GM21360 (cell line): ENCODE results near the gene CDC6.
A peak's percentile ranks its signal among the peaks of the same experiment; 100 is the strongest.

ENCODE experiments used
- ATAC-seq: cut with Tn5 transposase; IDR thresholded peaks from one replicate; pipeline ENCODE4 v1.9.1; 2021; ENCODE audit warnings: mild to moderate bottlenecking, moderate library complexity; ENCODE audit not compliant: unreplicated experiment

The CDC6 gene

DNA sequence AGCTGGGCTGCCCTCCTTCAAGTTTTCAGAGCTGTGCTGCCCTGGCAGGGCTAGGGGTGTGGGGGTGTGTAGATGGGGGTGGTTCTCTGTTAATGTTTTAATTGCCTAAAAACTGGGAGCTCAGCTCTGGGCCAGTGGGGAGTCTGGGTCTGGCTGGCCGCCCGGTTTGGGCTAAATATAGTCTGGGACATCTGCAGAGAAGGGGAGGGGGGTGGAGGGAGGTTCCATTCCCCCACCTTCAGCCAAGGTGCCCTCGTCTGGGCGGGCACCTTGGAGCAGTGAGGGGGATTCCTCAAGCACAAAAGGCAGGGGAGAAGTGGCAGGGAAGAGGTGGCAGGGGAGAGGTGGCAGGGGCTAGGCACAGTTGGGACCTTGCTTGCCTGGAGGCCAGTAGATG lies 34.3 kb downstream of the CDC6 start:
- ATAC-seq: no peak

DNA sequence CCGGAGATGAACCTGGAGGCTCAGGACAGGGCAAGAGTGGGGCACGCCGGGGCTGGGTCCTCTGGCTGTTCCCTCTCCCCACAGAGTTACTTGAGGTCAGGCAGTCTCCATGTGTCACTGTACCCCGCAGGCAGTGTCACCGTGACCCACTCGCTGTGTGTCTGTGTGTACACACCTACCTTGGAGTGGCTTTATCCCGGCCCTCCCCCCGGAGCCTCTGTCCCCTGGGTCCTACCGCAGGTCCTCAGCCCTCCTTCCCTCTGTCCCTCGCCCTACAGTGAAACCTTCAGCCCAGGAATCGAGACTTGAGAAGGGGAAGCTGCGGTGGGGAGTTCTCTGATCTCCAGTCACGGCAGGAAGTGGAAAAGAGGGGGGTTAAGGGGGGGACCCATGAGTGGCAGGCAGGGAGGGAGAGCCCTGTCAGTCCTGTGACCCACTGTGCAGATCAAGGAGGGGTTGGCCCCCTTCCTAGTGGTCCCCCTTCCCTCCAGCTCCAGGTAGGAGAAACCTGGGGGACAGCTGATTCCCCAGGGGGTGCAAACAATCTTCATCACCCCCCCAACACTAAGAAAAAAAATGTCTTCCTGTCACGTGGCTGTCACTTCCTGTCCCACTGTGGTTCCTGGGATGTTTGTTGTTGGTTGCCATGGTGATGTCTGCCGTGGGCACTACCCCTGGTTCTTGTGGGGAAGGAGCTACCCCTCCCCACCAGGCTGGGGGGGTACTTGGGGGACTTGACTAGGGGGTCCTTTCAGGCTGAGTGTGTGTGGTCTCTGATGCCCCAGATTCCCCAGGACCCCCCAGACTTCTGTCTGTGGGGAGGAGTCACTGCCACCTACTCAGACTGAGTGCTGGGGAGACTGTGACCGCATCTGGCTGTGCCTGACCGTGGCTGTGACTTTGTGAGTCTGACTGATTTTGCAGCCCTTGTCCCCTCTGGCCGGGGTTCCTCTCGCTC lies 35.0 kb downstream of the CDC6 start:
- ATAC-seq: peak; percentile 26

DNA sequence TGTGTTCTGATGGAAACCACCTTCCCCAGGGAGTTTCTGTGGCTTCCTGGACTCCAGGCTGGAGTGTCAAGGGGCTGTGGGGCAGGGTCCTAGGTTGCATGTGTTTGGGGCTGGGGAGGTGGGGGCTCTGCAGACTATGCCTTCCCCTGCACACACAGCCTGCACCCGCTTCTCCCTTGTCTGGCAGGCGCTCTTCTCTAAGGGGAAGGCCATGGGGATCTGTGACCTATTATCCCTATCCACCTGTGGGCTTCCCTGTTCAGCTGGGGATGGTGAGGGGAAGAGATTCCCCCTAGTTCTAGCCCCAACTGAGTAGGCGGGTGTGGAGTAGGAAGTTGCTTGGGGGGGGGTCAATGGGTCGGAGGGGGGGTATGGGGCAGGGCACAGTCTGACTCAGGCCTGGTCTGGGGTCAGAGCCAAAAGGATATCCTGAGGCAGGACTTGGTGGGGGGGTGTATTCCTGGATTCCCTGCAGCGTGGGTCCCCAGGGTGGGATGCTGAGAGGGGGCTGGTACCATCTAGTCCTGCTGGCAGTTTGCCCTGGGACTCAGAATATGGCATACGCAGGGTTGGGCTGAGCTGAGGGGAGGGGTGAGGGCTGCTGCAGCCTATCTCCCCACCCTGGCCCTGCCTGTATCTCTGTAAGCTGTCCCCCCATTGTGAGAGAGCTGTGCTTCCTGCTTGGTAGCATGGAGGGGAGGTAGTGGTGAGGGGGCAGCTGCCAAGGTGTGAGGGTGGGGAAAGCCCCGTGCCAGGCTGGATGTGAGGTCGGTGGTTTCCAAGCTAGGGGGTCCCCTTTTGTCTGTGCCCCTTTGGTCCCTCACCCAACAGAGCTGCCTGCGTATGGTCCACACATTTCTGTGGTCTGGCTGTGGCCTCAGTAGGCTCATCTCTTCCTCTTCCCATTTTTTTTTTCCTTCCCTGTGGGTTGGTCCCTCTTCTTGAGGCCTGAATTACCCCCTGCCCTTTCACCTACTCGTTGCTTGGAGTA lies 36.0 kb downstream of the CDC6 start:
- ATAC-seq: no peak

DNA sequence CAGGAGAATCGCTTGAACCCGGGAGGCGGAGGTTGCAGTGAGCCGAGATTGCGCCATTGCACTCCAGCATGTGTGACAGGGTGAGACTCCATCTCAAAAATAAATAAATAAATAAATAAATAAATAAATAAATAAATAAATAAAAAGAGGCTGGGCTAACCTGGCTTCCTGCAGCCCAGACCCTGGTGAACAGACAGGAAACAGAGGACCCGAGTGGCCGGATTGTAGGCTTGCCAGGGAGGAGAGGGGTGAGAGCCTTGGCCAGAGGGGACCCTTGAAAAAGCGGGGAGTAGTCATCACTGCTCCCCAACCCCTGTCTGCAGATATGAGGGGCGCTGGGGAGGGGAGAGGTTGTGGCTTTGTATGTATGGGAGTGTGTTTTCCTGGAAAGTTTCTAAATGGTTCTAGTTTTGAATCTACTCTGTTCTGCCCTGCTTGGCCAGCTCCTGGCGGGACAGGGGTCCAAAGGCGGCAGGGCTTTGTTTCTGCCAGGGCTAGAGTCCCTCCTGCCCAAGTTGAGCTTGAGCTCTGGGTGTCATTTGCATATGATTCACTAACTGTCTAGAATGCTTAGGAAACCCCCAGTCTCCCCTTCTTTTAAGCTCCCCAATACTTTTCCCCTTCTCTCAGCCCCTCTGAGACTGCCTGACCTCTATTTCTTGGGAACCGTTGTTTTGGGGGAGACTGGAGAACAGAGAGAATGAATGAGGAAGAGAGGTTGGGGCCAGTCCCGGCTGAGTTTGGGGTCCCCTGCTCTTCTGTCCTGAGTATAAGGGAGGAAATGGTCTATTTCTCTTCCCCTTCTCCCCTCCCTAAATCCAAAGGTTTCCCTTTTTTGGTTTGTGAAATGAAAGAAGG lies 37.7 kb downstream of the CDC6 start:
- no peak for ATAC-seq

DNA sequence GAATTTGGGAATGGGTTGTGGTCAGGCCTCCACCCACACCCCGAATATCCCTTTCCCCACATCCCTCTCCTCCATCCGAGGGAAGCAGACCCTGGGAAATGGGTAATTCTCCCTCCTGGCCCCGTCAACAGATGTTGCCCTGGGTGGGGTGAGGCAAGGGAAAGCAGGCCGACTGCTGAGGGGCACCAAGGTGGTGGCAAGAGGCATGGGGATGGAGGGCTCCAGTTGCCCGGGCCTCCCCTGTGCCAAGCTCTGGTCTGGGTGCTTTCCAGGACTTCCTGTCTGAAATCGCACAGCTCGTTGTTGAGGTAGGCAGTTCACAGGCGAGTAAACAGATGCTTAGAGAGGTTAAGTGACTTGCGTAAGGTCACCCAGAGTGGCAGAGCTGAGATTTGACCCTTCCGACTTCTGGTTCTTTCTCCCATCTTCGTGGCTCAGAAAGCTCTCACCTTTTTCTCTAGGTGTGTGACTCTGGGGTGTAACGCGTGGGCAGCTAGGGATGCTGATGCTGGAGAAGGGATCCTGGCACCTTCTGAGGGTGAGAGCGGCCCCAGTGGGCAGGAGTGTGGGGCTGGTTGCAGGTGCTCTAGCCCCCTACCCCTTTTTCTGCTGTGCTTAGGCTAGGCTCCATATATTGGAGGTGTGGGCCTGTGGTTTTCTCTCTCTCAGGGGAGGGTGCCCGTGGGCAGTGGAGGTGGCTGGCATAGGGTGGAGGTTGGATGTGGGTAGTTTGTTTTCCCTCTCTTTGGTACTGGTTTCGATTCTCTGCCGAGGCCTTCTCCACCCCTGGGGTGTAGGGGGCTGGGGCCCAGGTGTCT lies 38.5 kb downstream of the CDC6 start:
- ATAC-seq: no peak

DNA sequence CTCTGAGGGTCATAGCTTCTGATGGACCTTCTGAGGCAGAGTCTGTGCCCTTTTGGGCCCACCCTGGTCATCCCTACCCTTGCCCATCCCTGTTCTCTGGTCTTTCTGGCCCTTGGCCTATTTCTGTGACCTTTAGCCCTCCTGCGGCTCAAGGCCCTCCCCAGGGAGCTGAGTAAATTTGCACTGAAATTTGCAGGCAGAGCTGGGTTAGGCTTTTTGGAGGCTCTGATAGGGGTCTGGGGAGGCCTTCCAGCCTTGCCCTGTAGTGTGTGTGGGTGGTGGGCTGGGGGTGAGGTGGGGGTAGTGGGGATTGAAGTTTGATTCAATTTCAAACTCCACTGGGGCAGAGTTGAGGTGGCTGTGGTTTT lies 39.1 kb downstream of the CDC6 start:
- no peak for ATAC-seq

DNA sequence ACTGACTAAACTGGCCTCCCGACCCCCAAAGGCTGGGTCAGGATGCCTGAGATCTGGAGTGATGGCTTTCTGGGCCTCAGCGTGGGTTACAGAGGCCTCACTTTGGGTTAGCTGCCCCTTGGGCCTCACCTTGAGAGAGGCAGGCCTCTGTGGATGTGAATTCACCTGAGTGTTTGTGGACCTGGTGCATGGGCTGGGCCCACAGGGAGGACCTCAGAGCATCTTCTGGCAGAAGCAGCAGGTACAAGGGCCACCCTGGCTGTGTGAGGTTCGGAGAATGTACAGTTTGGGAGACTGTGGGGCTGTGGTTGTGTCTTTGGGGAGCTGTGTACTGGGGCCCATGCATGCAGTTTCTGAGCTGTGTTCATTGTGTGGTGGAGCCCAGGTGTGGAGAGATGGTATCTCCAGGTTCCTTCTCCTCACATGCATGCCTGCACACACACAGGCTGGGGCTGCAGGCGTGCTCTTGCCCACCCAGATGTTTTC lies 39.6 kb downstream of the CDC6 start:
- no peak for ATAC-seq

DNA sequence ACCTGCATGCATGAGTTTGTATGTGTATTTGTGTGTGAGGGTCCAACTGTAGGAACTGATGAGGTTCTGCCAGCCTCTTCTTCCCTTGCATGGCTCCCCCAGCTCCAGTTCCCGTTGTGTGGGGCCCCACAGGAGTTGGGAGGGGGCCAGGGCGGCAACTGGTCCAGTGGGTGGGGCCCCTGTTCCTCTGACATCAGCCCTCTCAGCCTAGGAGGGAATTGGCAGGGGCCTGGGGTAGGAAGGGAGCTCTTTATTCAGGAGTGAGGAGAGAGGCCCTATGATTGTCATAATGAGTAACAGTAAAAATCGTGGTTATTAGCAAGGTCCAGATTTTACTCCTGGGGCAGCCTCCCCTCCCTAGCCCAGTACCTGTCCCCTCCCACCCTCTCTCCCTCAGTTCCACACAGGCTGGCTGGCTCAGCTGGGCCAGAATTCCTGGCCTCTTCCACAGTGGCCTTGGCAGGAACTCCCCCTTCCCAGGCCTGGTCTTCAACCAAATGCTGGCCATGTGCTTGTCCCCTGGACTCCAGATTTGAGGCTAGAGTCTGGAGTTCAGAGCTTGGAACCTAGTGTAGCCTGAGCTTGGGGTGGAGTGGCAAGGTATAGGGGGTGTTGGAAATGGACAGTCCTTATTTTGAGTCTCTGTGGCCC lies 40.2 kb downstream of the CDC6 start:
- no peak for ATAC-seq

DNA sequence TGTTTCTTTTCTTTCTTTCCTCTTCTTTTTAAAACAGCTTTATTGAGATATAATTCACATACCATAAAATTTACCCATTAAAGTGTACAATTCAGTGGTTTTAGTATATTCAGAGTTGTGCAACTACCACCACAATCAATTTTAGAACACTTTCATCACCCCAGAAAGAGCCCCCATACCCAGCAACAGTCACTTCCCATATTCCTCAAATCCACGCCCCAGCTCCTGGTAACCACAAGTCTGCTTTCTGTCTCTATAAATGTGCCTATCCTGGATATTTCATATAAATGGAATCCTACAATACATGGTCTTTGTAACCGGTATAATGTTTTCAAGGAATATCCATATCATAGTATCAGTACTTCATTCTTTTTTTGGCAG lies 40.7 kb downstream of the CDC6 start:
- no peak for ATAC-seq

DNA sequence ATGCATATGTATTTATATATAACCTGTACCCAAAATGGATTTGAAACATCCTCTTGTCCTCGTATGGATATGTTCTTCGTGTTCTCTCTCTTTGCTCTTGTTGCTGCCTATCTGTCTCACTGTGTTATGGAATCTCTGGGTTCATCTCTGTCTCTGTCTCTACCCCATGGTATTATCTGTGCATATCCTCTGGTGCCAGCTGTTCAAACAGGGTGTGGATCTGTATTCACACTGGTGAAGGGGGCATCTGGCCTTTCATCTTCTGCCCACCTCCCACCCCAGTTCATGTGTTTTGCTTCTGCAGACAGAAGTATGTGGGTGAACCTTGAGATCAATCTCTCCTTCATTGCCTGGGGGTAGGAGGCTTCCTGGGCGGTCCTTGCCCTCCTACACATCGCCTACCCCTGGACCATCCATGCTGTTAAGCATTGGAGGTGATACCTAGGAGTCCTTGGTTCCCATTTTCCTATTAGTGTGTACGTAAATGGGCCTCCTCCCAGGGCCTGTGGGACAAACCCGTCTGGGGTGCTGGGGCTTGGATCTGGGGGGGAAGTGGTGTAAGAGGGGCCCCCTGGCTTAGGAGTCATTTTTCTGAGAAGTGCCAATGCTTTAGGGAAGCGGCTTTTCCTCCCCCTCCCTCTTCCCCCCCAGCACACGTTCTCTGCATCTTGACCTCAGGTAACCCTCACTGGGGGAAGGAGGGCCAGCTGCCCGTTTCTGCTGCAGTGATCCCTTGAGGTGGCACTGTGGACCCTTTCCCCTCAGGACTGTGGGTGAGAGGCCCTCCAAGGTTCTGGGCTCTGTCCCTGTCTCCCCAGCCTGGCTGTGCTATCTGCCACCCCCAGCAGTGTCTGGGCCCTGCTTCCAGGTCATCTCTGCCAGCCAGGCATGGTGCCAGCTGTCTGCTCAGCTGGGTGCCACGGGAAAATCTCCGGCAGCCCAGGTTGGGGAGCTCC lies 42.4 kb downstream of the CDC6 start:
- no peak for ATAC-seq

DNA sequence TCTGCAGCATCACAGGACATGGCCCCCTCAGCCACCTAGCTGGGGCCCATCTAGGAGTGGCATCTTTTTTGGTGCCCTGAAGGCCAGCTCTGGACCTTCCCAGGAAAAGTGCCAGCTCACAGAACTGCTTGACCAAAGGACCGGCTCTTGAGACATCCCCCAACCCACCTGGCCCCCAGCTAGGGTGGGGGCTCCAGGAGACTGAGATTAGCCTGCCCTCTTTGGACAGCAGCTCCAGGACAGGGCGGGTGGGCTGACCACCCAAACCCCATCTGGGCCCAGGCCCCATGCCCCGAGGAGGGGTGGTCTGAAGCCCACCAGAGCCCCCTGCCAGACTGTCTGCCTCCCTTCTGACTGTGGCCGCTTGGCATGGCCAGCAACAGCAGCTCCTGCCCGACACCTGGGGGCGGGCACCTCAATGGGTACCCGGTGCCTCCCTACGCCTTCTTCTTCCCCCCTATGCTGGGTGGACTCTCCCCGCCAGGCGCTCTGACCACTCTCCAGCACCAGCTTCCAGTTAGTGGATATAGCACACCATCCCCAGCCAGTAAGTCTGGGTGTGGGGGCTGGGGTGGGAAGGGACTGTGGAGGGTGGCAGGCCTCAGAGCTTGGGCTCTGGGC lies 43.3 kb downstream of the CDC6 start:
- ATAC-seq: no peak

DNA sequence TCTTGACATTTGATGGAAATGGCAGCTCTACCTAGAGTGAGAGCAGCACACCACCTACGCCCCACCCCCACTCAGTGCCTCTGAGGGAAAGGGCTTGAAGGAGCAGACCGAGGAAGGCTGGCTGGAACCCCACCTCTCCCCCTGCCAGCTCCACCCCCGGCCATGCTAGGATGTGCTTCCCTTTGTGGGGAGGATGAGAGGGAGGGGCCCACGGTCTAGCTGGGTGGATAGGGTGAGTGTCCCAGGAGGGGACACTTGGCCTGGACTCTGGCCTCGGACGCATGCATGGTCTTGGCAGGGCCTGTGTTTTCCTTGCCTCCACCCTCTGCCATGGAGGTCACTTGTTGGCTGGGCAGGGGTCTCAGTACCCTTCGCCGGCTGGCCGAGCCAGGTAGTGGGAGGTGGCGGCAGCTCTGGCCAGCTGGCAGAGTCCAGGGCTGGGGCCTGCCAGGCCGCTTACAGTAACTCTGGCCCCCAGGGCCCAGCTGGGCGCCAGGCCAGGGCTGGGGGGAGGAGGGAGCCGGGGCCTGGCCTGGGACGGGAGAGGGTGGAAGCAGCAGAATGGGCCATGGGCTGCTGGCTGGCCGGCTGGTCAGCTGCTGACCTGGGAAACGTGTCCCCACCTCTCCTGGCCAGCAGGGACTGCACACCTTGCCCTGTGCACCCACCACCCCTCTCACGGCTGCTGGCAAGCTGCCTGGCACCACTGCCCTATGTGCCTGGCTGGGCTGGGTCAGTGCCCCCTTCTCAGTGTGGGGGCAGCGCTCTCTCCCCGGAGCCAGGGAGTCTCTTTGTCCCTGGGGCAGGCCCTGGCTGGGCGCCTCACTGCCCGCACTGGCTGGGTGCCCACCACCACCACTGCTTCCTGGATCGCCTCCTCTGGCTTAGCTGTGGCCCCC lies 44.3 kb downstream of the CDC6 start:
- no peak for ATAC-seq

DNA sequence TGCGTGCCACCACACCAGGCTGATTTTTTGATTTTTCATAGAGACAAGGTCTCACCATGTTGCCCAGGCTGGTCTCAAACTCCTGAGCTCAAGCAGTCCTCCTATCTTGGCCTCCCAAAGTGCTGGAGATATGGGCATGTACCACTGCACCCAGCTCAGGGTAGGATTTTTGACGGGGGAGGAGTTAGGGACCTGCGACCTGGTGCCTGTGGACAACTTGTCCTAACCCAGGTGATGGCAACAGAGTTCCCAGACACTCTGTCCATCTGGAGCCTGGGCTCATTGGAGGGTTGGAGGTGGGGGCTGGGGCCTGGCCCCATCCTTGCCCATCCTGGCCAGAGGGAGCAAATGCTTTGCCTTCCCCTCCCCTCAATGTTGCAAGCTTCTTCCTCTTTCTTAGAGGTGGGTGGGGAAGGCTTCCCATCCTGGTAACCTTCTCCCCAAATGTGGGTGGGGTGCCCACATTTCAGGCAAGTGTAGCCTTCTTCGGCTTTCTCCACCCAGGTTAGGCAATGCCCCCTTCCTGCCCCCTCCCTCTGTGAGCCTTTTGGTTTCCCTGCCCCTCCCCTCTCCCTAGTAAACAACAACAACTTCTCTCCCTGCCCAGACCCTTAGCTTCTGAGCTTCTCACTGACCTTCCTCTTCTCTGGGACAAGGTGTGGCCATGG lies 46.2 kb downstream of the CDC6 start:
- ATAC-seq: no peak

DNA sequence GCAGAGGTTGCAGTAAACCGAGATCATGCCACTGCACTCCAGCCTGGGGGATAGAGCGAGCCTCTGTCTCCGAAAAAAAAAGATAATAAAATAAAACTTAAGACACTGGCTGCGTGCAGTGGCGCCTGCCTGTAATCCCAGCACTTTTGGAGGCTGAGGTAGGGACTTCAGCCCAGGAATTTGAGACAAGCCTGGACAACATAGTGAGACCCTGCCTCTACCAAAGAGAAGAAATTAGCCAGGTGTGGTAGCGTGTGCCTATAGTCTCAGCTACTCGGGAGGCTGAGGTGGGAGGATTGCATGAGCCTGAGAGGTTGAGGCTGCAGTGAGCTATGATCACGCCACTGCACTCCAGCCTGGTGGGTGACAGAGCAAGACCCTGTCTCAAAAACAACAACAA lies 47.9 kb downstream of the CDC6 start:
- no peak for ATAC-seq

DNA sequence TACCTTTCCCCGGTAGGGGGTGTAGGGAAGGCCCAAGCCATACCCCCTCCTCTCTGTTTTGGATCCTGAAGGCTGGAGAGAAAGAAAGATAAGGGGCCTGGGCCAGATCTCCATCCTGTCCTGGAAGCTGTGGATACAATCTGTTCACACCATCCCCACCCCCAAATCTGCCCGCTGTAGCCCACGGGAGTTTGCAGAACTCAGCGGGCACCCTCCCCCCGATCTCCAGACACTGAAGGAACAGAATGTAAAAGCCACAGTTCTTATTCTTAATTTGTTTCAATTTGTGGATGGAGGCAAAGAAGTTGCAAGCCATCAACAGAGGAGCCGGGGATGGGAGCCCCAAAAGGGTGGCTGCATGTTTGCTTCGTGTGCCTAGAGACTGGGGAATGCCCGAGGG lies 49.7 kb downstream of the CDC6 start:
- ATAC-seq: no peak

DNA sequence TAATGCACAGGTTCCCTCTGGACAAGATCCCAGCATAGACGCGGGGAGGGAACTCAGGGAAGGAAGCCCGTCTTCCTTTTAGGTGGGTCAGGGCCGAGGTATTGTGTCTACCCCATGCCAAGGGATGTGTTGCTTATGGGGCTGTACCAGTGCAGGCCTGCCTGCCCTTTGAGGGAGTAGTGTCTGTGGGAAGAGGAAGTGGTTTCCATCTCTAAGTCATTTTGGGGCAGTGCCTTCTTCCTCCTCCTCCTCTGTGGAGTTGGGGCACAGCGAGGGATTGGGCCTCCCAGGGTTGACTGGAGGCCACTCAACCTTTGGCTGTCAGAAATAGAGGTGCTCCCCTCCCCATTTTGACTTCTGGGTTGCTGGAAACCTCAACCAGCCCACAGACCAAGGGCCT lies 50.4 kb downstream of the CDC6 start:
- ATAC-seq: no peak
